K562 (cell line): Measurements from ENCODE around the gene VWA1. TPM values are rescaled to one million over a fixed set of nuclear protein-coding genes. Genes with fewer than 3 reads are reported as not detected.

Source experiments
- CTBP1 ChIP-seq: fragments of 450-650 bp; IDR thresholded peaks from 2 replicates; pipeline ENCODE4 v1.6.1; 2016; ENCODE audit warnings: borderline replicate concordance
- MAFF ChIP-seq: IDR thresholded peaks from 2 replicates; pipeline ENCODE4 v1.6.1; 2012; ENCODE audit warnings: low read length, improper control_type of control experiment
- NUFIP1 ChIP-seq: fragments of 450-650 bp; IDR thresholded peaks from 2 replicates; pipeline ENCODE4 v1.6.1; 2018; ENCODE audit not compliant: partially characterized antibody
- TCF7 ChIP-seq: sonication (generic); IDR thresholded peaks from 2 replicates; pipeline ENCODE4 v1.6.1; 2016; ENCODE audit warnings: antibody characterized with exemption, borderline replicate concordance
- ZC3H4 ChIP-seq: sonication (generic); formaldehyde crosslinking; IDR thresholded peaks from 2 replicates; pipeline ENCODE4 v1.9.0; 2021; ENCODE audit warnings: missing genetic modification reagents, borderline replicate concordance
- polyA plus RNA-seq, 8 experiments: library from polyadenylated mRNA; depleted of rRNA in 4 of 8; stranded (reverse) in 5 of 8; unstranded in 3 of 8; fragments of >200 nt; fragmentation: Nextera tagmentation in 2 of 8; fragmentation: Illumina TruSeq in 1 of 8; extraction: Ambion mirVana in 2 of 8; extraction: Trizol in 1 of 8; gene quantifications; 2 replicates each; pipeline versions ENCODE4 v1.2.1 to v1.2.3, GENCODE V29; 2011 to 2014; ENCODE audit warnings: inconsistent platforms in 1 of 8, missing spikeins in 1 of 8
- total RNA-seq, 7 experiments: library from RNA; depleted of rRNA in 6 of 7; stranded (reverse); fragments of >200 nt in 6 of 7; fragmentation: Illumina TruSeq in 2 of 7; extraction: Trizol in 2 of 7; gene quantifications; 2 replicates each; pipeline versions ENCODE4 v1.2.1 to v1.2.3, GENCODE V29; 2011 to 2021; ENCODE audit warnings: low replicate concordance in 1 of 7
- TF ChIP-seq, protein P1 (sequence below): IDR thresholded peaks from 3 replicates; pipeline ENCODE4 v1.6.1; 2011; ENCODE audit warnings: borderline replicate concordance, mild to moderate bottlenecking, moderate library complexity; ENCODE audit not compliant: insufficient read length; ENCODE audit errors: extremely low read depth
- TF ChIP-seq, protein P2 (sequence below): fragments of 200-800 bp; sonication (Bioruptor generic); IDR thresholded peaks from 2 replicates; pipeline ENCODE4 v1.6.1; 2016; ENCODE audit warnings: missing genetic modification characterization, missing compliant biosample characterization
- TF ChIP-seq, protein P3 (sequence below): sonication (generic); formaldehyde crosslinking; IDR thresholded peaks from 2 replicates; pipeline ENCODE4 v1.8.0; 2022; ENCODE audit warnings: mild to moderate bottlenecking, missing genetic modification reagents
- TF ChIP-seq, protein P4 (sequence below): fragments of 200-400 bp; formaldehyde crosslinking; IDR thresholded peaks from 2 replicates; pipeline ENCODE4 v1.6.1; 2017; ENCODE audit warnings: mild to moderate bottlenecking, low read depth, low read length, moderate library complexity
- TF ChIP-seq, protein P5 (sequence below): fragments of 450-650 bp; IDR thresholded peaks from 2 replicates; pipeline ENCODE4 v1.6.1; 2016
- TF ChIP-seq, protein P6 (sequence below): fragments of 250-450 bp; sonication (Bioruptor Pico); IDR thresholded peaks from 2 replicates; pipeline ENCODE4 v1.5.0; 2020; ENCODE audit warnings: mild to moderate bottlenecking, borderline replicate concordance

Gene VWA1
- total and polyA plus RNA-seq, 9 of the 15 experiments (the other 6 are each of a cell fraction or from before 2014, with no cell fraction given) = 0.01 to 6.4 (median 0.85) TPM

DNA sequence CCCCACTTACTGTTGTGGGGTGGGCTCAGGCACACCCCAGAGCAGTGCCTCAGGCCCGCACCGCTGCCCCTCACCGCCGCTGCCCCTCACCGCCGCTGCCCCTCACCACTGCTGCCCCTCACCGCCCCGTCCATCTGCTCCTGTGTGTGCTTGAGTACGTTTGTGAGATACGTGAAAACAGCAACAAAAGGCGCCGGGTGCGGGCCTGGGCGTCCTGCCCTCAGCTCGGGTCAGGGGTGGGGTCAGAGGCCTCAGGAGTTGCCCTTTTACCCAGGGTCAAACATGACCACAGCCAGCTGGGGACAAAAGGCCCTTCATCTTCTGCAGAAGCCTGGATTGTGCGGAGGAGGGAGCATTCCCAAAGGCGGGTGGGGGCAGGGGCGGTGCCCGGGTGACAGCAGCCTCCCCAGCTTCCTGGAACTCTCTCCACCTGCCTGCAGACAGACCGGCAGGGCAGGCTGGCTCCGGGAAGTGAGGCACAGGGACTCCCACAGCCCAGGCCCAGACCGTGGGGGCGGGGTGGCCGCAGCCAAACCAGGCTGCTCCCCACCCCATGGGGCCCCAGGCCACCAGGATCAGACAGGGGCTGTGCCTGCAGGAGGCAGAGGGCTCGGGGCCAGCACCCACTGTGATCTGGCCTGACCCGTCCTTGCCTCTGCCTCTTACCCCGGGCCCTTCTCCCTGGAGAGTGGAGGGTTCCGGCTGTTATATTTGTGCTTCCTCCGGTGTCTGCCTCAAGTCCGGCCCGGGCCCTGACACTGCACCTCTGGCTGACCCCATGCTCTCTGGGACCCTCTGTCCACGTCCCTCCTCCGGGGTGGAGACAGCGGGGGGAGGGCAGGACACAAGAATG lies 2.3 kb upstream of the VWA1 start (continued):
- TF ChIP-seq, protein P1, sequence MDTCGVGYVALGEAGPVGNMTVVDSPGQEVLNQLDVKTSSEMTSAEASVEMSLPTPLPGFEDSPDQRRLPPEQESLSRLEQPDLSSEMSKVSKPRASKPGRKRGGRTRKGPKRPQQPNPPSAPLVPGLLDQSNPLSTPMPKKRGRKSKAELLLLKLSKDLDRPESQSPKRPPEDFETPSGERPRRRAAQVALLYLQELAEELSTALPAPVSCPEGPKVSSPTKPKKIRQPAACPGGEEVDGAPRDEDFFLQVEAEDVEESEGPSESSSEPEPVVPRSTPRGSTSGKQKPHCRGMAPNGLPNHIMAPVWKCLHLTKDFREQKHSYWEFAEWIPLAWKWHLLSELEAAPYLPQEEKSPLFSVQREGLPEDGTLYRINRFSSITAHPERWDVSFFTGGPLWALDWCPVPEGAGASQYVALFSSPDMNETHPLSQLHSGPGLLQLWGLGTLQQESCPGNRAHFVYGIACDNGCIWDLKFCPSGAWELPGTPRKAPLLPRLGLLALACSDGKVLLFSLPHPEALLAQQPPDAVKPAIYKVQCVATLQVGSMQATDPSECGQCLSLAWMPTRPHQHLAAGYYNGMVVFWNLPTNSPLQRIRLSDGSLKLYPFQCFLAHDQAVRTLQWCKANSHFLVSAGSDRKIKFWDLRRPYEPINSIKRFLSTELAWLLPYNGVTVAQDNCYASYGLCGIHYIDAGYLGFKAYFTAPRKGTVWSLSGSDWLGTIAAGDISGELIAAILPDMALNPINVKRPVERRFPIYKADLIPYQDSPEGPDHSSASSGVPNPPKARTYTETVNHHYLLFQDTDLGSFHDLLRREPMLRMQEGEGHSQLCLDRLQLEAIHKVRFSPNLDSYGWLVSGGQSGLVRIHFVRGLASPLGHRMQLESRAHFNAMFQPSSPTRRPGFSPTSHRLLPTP = no peak
- TF ChIP-seq, protein P2, sequence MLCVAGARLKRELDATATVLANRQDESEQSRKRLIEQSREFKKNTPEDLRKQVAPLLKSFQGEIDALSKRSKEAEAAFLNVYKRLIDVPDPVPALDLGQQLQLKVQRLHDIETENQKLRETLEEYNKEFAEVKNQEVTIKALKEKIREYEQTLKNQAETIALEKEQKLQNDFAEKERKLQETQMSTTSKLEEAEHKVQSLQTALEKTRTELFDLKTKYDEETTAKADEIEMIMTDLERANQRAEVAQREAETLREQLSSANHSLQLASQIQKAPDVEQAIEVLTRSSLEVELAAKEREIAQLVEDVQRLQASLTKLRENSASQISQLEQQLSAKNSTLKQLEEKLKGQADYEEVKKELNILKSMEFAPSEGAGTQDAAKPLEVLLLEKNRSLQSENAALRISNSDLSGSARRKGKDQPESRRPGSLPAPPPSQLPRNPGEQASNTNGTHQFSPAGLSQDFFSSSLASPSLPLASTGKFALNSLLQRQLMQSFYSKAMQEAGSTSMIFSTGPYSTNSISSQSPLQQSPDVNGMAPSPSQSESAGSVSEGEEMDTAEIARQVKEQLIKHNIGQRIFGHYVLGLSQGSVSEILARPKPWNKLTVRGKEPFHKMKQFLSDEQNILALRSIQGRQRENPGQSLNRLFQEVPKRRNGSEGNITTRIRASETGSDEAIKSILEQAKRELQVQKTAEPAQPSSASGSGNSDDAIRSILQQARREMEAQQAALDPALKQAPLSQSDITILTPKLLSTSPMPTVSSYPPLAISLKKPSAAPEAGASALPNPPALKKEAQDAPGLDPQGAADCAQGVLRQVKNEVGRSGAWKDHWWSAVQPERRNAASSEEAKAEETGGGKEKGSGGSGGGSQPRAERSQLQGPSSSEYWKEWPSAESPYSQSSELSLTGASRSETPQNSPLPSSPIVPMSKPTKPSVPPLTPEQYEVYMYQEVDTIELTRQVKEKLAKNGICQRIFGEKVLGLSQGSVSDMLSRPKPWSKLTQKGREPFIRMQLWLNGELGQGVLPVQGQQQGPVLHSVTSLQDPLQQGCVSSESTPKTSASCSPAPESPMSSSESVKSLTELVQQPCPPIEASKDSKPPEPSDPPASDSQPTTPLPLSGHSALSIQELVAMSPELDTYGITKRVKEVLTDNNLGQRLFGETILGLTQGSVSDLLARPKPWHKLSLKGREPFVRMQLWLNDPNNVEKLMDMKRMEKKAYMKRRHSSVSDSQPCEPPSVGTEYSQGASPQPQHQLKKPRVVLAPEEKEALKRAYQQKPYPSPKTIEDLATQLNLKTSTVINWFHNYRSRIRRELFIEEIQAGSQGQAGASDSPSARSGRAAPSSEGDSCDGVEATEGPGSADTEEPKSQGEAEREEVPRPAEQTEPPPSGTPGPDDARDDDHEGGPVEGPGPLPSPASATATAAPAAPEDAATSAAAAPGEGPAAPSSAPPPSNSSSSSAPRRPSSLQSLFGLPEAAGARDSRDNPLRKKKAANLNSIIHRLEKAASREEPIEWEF (CRISPR knock-in tag) = no peak
- TF ChIP-seq TCF7 (no peak), MAFF (no peak), NUFIP1 (no peak), ZC3H4 (no peak), CTBP1 (peak; percentile 97)
- TF ChIP-seq, protein P3, sequence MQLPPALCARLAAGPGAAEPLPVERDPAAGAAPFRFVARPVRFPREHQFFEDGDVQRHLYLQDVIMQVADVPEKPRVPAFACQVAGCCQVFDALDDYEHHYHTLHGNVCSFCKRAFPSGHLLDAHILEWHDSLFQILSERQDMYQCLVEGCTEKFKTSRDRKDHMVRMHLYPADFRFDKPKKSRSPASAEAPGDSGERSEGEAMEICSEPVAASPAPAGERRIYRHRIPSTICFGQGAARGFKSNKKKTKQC (CRISPR knock-in tag) = no peak
- TF ChIP-seq, protein P4, sequence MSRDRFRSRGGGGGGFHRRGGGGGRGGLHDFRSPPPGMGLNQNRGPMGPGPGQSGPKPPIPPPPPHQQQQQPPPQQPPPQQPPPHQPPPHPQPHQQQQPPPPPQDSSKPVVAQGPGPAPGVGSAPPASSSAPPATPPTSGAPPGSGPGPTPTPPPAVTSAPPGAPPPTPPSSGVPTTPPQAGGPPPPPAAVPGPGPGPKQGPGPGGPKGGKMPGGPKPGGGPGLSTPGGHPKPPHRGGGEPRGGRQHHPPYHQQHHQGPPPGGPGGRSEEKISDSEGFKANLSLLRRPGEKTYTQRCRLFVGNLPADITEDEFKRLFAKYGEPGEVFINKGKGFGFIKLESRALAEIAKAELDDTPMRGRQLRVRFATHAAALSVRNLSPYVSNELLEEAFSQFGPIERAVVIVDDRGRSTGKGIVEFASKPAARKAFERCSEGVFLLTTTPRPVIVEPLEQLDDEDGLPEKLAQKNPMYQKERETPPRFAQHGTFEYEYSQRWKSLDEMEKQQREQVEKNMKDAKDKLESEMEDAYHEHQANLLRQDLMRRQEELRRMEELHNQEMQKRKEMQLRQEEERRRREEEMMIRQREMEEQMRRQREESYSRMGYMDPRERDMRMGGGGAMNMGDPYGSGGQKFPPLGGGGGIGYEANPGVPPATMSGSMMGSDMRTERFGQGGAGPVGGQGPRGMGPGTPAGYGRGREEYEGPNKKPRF = no peak
- TF ChIP-seq, protein P5, sequence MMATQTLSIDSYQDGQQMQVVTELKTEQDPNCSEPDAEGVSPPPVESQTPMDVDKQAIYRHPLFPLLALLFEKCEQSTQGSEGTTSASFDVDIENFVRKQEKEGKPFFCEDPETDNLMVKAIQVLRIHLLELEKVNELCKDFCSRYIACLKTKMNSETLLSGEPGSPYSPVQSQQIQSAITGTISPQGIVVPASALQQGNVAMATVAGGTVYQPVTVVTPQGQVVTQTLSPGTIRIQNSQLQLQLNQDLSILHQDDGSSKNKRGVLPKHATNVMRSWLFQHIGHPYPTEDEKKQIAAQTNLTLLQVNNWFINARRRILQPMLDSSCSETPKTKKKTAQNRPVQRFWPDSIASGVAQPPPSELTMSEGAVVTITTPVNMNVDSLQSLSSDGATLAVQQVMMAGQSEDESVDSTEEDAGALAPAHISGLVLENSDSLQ = no peak
- TF ChIP-seq, protein P6, sequence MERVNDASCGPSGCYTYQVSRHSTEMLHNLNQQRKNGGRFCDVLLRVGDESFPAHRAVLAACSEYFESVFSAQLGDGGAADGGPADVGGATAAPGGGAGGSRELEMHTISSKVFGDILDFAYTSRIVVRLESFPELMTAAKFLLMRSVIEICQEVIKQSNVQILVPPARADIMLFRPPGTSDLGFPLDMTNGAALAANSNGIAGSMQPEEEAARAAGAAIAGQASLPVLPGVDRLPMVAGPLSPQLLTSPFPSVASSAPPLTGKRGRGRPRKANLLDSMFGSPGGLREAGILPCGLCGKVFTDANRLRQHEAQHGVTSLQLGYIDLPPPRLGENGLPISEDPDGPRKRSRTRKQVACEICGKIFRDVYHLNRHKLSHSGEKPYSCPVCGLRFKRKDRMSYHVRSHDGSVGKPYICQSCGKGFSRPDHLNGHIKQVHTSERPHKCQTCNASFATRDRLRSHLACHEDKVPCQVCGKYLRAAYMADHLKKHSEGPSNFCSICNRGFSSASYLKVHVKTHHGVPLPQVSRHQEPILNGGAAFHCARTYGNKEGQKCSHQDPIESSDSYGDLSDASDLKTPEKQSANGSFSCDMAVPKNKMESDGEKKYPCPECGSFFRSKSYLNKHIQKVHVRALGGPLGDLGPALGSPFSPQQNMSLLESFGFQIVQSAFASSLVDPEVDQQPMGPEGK = no peak
